Chondrocyte (in vitro differentiated cells): Measurements from ENCODE around the gene LAMA5. TPM values are rescaled to one million over a fixed set of nuclear protein-coding genes. Genes with fewer than 3 reads are reported as not detected.

Source experiments
- DNase-seq: peaks from one replicate; pipeline ENCODE4 v3.0.0; 2021; ENCODE audit warnings: mixed read lengths, low spot score
- H3K27ac Mint-ChIP-seq: one replicate; pipeline ENCODE4 v1.8.0; 2021; ENCODE audit warnings: mild to moderate bottlenecking, moderate library complexity, mixed read lengths; ENCODE audit not compliant: unreplicated experiment
- H3K27me3 Mint-ChIP-seq: 2 replicates; pipeline ENCODE4 v1.8.0; 2021; ENCODE audit warnings: low read depth, mixed read lengths
- H3K36me3 Mint-ChIP-seq: 2 replicates; pipeline ENCODE4 v1.8.0; 2021; ENCODE audit warnings: low read depth, mixed read lengths
- H3K4me1 Mint-ChIP-seq: 2 replicates; pipeline ENCODE4 v1.8.0; 2021; ENCODE audit warnings: low read depth, mild to moderate bottlenecking, mixed read lengths
- H3K4me3 Mint-ChIP-seq: one replicate; pipeline ENCODE4 v1.8.0; 2021; ENCODE audit warnings: mild to moderate bottlenecking, moderate library complexity, mixed read lengths; ENCODE audit not compliant: unreplicated experiment
- H3K9me3 Mint-ChIP-seq: 2 replicates; pipeline ENCODE4 v1.8.0; 2021; ENCODE audit warnings: low read depth, mixed read lengths
- CTCF ChIP-seq: fragments of 200-600 bp; sonication (generic); IDR thresholded peaks from 2 replicates; pipeline ENCODE4 v1.5.0; 2021; ENCODE audit warnings: antibody characterized with exemption, mild to moderate bottlenecking, moderate library complexity
- total RNA-seq: library from RNA; stranded (reverse); gene quantifications from 3 replicates; pipeline ENCODE4 v1.2.1, GENCODE V29; 2021

LAMA5 gene
- total RNA-seq, 1 donor from 2014 or later: 368 TPM

- no peak overlapping the region for H3K27ac Mint-ChIP-seq
- H3K4me3 Mint-ChIP-seq: no peak overlapping the region
- no peaks in the 10 kb centered on the region for H3K27me3 Mint-ChIP-seq
- TF ChIP-seq CTCF: no peak
- peaks cover 17% of the 10 kb centered on the region for H3K36me3 Mint-ChIP-seq
- no peaks in the 10 kb centered on the region for H3K9me3 Mint-ChIP-seq
- no peaks in the 10 kb centered on the region for H3K4me1 Mint-ChIP-seq
- no peak for DNase-seq
These were observed 78.5 kb downstream of the LAMA5 start for GRCh38 chr20:62288535-62289105.

- Mint-ChIP-seq H3K27me3 (no peaks in the 10 kb centered on the region), H3K9me3 (no peaks in the 10 kb centered on the region), H3K4me3 (no peak overlapping the region), H3K4me1 (no peaks in the 10 kb centered on the region), H3K36me3 (peaks cover 21% of the 10 kb centered on the region), H3K27ac (no peak overlapping the region)
- no peak for TF ChIP-seq CTCF
- no peak for DNase-seq
These were observed 79.2 kb downstream of the LAMA5 start for GRCh38 chr20:62287759-62288534.

- H3K4me1 Mint-ChIP-seq: no peaks in the 10 kb centered on the region
- no peak overlapping the region for H3K4me3 Mint-ChIP-seq
- DNase-seq: no peak
- H3K9me3 Mint-ChIP-seq: no peaks in the 10 kb centered on the region
- no peak for TF ChIP-seq CTCF
- H3K27ac Mint-ChIP-seq: no peak overlapping the region
- no peaks in the 10 kb centered on the region for H3K27me3 Mint-ChIP-seq
- peaks cover 19% of the 10 kb centered on the region for H3K36me3 Mint-ChIP-seq
These were observed 80.0 kb downstream of the LAMA5 start for GRCh38 chr20:62287129-62287528.

- Mint-ChIP-seq H3K4me1 (no peaks in the 10 kb centered on the region), H3K36me3 (peaks cover 23% of the 10 kb centered on the region), H3K4me3 (no peak overlapping the region)
These were observed 80.5 kb downstream of the LAMA5 start for GRCh38 chr20:62286493-62287064.

More at GRCh38 chr20:62286493-62287064, 80.5 kb downstream of the LAMA5 start:
- no peak for DNase-seq
- no peak for TF ChIP-seq CTCF
- no peaks in the 10 kb centered on the region for H3K27me3 Mint-ChIP-seq
- no peak overlapping the region for H3K27ac Mint-ChIP-seq
- H3K9me3 Mint-ChIP-seq: no peaks in the 10 kb centered on the region
